CD8-positive, alpha-beta memory T cell (primary cell): ENCODE results near the gene RINL. TPM values are rescaled to one million over a fixed set of nuclear protein-coding genes. Genes with fewer than 3 reads are reported as not detected.

Source experiments
- CTCF ChIA-PET: fragments of 350-600 bp; sonication (Branson Sonifier 250); formaldehyde crosslinking; loops from one replicate; lab custom pipeline; 2021; ENCODE audit warnings: antibody characterized with exemption; lab: Charles Lee
- POLR2A ChIA-PET: fragments of 350-600 bp; sonication (Branson Sonifier 250); formaldehyde crosslinking; loops from one replicate; lab custom pipeline; 2021; ENCODE audit warnings: antibody characterized with exemption; lab: Charles Lee
- DNase-seq, 5 donors: peaks; one replicate each; pipeline versions ENCODE4 v3.0.0 to v3.0.0-alpha.2; 2020 to 2022; ENCODE audit warnings: mixed read lengths in 1 of 5
- H3K27ac ChIP-seq: one replicate; pipeline ENCODE4 v1.7.0; 2013; ENCODE audit warnings: low read depth, mild to moderate bottlenecking, low read length, moderate library complexity
- H3K27me3 ChIP-seq: 2 replicates; pipeline ENCODE4 v1.7.0; 2013; ENCODE audit warnings: low read length, mild to moderate bottlenecking; ENCODE audit not compliant: insufficient read depth, poor library complexity, severe bottlenecking
- H3K36me3 ChIP-seq: 2 replicates; pipeline ENCODE4 v1.7.0; 2013; ENCODE audit warnings: mild to moderate bottlenecking, low read length, moderate library complexity; ENCODE audit not compliant: insufficient read depth
- H3K4me1 ChIP-seq: 2 replicates; pipeline ENCODE4 v1.7.0; 2013; ENCODE audit warnings: mild to moderate bottlenecking, low read length, moderate library complexity; ENCODE audit not compliant: insufficient read depth
- H3K4me3 ChIP-seq: 2 replicates; pipeline ENCODE4 v1.7.0; 2013; ENCODE audit warnings: mild to moderate bottlenecking, low read length
- H3K9me3 ChIP-seq: 2 replicates; pipeline ENCODE4 v1.7.0; 2013; ENCODE audit warnings: mild to moderate bottlenecking, low read length
- H3K27ac Mint-ChIP-seq, 8 donors: one replicate each; pipeline ENCODE4 v1.8.0; 2020 to 2021; ENCODE audit warnings: mixed read lengths in 8 of 8, mild to moderate bottlenecking in 6 of 8, inconsistent platforms in 3 of 8, moderate library complexity in 3 of 8
- H3K27me3 Mint-ChIP-seq, 2 donors: one replicate each; pipeline ENCODE4 v1.8.0; 2020 to 2021; ENCODE audit warnings: mixed read lengths in 2 of 2, mild to moderate bottlenecking in 1 of 2, moderate library complexity in 1 of 2
- H3K36me3 Mint-ChIP-seq, 3 donors: one replicate each; pipeline ENCODE4 v1.8.0; 2020 to 2021; ENCODE audit warnings: mixed read lengths in 3 of 3, inconsistent platforms in 1 of 3, mild to moderate bottlenecking in 1 of 3
- H3K4me1 Mint-ChIP-seq, 3 donors: one replicate each; pipeline ENCODE4 v1.8.0; 2020 to 2021; ENCODE audit warnings: mixed read lengths in 3 of 3, inconsistent platforms in 1 of 3, mild to moderate bottlenecking in 1 of 3
- H3K4me3 Mint-ChIP-seq, 7 donors: one replicate each; pipeline ENCODE4 v1.8.0; 2020 to 2021; ENCODE audit warnings: mixed read lengths in 7 of 7, mild to moderate bottlenecking in 6 of 7, moderate library complexity in 4 of 7, inconsistent platforms in 2 of 7
- H3K9me3 Mint-ChIP-seq, 5 donors: one replicate each; pipeline ENCODE4 v1.8.0; 2020 to 2022; ENCODE audit warnings: mixed read lengths in 5 of 5, mild to moderate bottlenecking in 3 of 5, moderate library complexity in 2 of 5, inconsistent platforms in 1 of 5
- polyA plus RNA-seq: library from polyadenylated mRNA; unstranded; fragments of 300-500 nt; fragmentation: Illumina TruSeq; gene quantifications from one replicate; pipeline ENCODE4 v1.2.3, GENCODE V29; 2021
- total RNA-seq, 2 experiments: library from RNA; stranded (reverse); gene quantifications; one replicate each; pipeline ENCODE4 v1.2.3, GENCODE V29; 2021

Gene RINL, protein sequence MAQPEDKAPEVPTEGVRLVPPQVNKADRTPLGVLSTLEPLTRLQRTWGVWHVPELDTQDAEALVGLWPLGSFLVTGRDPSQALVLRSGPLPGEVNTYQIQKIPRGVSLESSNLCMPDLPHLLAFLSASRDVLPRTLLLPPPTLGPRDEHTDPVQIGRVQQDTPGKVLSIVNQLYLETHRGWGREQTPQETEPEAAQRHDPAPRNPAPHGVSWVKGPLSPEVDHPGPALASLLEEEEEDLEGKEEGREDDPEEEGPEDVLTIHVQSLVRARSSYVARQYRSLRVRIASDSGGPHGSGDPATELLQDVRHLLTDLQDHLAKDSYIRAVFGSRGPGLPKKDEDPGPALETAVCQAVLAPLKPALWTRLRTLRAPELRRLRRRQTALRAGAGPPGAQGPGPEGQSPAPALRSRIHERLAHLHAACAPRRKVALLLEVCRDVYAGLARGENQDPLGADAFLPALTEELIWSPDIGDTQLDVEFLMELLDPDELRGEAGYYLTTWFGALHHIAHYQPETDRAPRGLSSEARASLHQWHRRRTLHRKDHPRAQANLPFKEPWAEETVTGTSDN
- 10 to 100 TPM; 82.3 to 85.4 TPM for total RNA-seq
- polyA plus RNA-seq, result 42.6 TPM

GRCh38 chr19:38877781-38878574 is at the start of gene RINL:
Gene RINL, minus strand, starts transcription at chr19:38878275. Its CDS starts 1,533 bp downstream, at chr19:38876742.
- ChIA-PET CTCF (interaction anchor here (0.9 to 5.0 kb wide), 11 partner anchors 9 to 475 kb away, joined by 3 to 30 read pairs (median 4); partner anchors contain the start of genes ECH1, FAM98C, HNRNPL and MRPS12), POLR2A (interaction anchor here (0.6 to 3.1 kb wide), 10 partner anchors 11 to 320 kb away, joined by 3 to 17 read pairs (median 5); partner anchors contain the start of genes CAPN12, ECH1, EIF3K and NFKBIB)
- Histone ChIP-seq H3K36me3 (no peaks in the 10 kb centered on the region), H3K9me3 (no peaks in the 10 kb centered on the region), H3K27ac (peak within 1 kb of the TSS; percentile 92), H3K27me3 (no peaks in the 10 kb centered on the region), H3K4me1 (peaks cover 41% of the 10 kb centered on the region), H3K4me3 (peak within 1 kb of the TSS; percentile 83)
- Mint-ChIP-seq H3K36me3 (peaks cover 0 to 41% (median 3%) of the 10 kb centered on the region in 3 donors), H3K4me1 (peaks cover 24 to 46% (median 37%) of the 10 kb centered on the region in 3 donors), H3K27ac (peak within 1 kb of the TSS; percentile 95 to 99 (median 96)), H3K9me3 (no peaks in the 10 kb centered on the region), H3K4me3 (peak within 1 kb of the TSS; percentile 75 to 94 (median 90)), H3K27me3 (no peaks in the 10 kb centered on the region)
- DNase-seq, result peak; percentile 48 to 82 (median 66)

DNA sequence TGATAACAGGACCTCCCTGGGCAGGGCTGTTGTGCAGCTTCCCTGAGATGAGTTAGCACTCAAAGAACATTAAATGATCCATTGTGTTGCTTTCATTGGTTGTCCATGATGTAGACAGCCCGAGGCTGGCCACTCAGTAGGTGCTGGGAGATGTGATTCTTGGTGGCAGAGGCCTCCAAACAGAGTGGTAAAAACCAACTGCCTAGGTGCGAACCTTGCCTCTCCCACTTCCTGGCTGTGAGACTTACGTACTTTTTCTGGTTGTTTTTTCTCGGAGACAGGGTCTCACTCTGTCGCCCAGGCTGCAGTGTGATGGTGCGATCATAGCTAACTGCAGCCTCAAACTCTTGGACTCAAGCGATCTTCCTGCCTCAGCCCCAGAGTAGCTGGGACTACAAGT is 46.3 kb upstream of the RINL start:
- H3K9me3 ChIP-seq, result no peaks in the 10 kb centered on the region
- no peaks in the 10 kb centered on the region for H3K27me3 ChIP-seq
- ChIA-PET CTCF (interaction anchor here (0.6 kb wide), 1 partner anchor 13 kb away, joined by 3 read pairs; no protein-coding TSS in a partner anchor), POLR2A (interaction anchor here (0.7 to 1.2 kb wide), 2 partner anchors 75 to 343 kb away, joined by 3 read pairs; no protein-coding TSS in a partner anchor)
- peak overlapping the region; percentile 68 for H3K27ac ChIP-seq
- Mint-ChIP-seq H3K4me1 (peaks cover 31 to 45% (median 36%) of the 10 kb centered on the region in 3 donors), H3K36me3 (peaks cover 0 to 33% (median 16%) of the 10 kb centered on the region in 3 donors), H3K27ac (peak overlapping the region; percentile 90 to 96 (median 93)), H3K27me3 (no peaks in the 10 kb centered on the region), H3K9me3 (no peaks in the 10 kb centered on the region), H3K4me3 (peak overlapping the region; percentile 48 to 71 (median 55))
- H3K4me3 ChIP-seq, result no peak overlapping the region
- H3K36me3 ChIP-seq, result no peaks in the 10 kb centered on the region
- H3K4me1 ChIP-seq, result peaks cover 31% of the 10 kb centered on the region
- peak in 4 of 5 donors; percentile 23 to 73 (median 50) for DNase-seq

- Histone ChIP-seq H3K9me3 (no peaks in the 10 kb centered on the region), H3K4me1 (peaks cover 12% of the 10 kb centered on the region), H3K4me3 (no peak overlapping the region), H3K36me3 (no peaks in the 10 kb centered on the region), H3K27ac (no peak overlapping the region), H3K27me3 (no peaks in the 10 kb centered on the region)
- no peak for DNase-seq
- Mint-ChIP-seq H3K9me3 (no peaks in the 10 kb centered on the region), H3K27ac (peak overlapping the region in 3 of 8 donors; percentile 26 to 75 (median 57)), H3K4me3 (no peak overlapping the region), H3K27me3 (no peaks in the 10 kb centered on the region), H3K36me3 (peaks cover 0 to 34% (median 16%) of the 10 kb centered on the region in 3 donors), H3K4me1 (peaks cover 15 to 26% (median 22%) of the 10 kb centered on the region in 3 donors)
- CTCF ChIA-PET, result no interaction called here
- POLR2A ChIA-PET, result no interaction called here
Measured at GRCh38 chr19:38922482-38922881, 44.4 kb upstream of the RINL start.

- Mint-ChIP-seq H3K4me1 (peaks cover 15 to 24% (median 22%) of the 10 kb centered on the region in 3 donors), H3K36me3 (peaks cover 0 to 34% (median 16%) of the 10 kb centered on the region in 3 donors), H3K9me3 (no peaks in the 10 kb centered on the region), H3K4me3 (no peak overlapping the region), H3K27me3 (no peaks in the 10 kb centered on the region), H3K27ac (peak overlapping the region in 5 of 8 donors; percentile 51 to 96 (median 71))
- no peaks in the 10 kb centered on the region for H3K9me3 ChIP-seq
- CTCF ChIA-PET, result no interaction called here
- POLR2A ChIA-PET, result no interaction called here
- no peaks in the 10 kb centered on the region for H3K36me3 ChIP-seq
- no peak overlapping the region for H3K27ac ChIP-seq
- no peak overlapping the region for H3K4me3 ChIP-seq
- H3K4me1 ChIP-seq, result peaks cover 12% of the 10 kb centered on the region
- no peak for DNase-seq
- no peaks in the 10 kb centered on the region for H3K27me3 ChIP-seq
Measured at GRCh38 chr19:38921420-38922274, 43.6 kb upstream of the RINL start.

DNA sequence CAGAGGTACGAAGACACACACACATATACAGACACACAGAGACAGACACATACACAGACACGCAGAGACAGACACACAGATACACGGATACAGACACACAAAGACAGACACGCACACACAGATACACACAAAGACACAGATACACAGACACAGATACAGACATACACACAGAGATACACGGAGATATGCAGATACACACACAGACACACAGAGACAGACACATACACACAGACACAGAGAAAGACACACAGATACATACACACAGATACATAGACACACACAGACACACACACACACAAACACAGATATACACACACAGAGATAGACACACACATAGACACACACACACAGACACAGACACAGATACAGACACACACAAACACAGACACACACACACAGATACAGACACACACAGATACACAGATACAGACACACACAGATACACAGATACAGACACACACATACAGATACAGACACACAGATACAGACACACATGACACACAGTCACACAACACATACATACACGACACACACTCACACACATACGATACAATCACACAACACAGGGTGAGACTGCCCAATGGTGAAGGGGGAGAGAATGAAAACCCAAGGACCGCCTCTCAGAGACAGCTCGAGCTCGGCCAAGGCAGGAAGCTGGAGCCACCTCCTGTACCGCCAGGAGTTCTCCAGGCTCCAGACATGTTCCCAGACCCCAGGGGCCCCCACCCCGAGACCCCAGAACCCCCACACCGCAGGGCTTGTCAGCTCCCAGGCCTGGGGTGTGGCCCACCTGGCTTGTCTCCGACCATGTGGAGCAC is 42.7 kb upstream of the RINL start:
- Histone ChIP-seq H3K27me3 (no peaks in the 10 kb centered on the region), H3K27ac (no peak overlapping the region), H3K4me3 (no peak overlapping the region), H3K36me3 (no peaks in the 10 kb centered on the region), H3K9me3 (no peaks in the 10 kb centered on the region), H3K4me1 (peaks cover 12% of the 10 kb centered on the region)
- no peak overlapping the region for H3K27ac Mint-ChIP-seq
- no peaks in the 10 kb centered on the region for H3K9me3 Mint-ChIP-seq
- ChIA-PET CTCF (no interaction called here), POLR2A (no interaction called here)
- peaks cover 0 to 29% (median 16%) of the 10 kb centered on the region in 3 donors for H3K36me3 Mint-ChIP-seq
- peaks cover 14 to 17% (median 15%) of the 10 kb centered on the region in 3 donors for H3K4me1 Mint-ChIP-seq
- DNase-seq, result no peak
- H3K4me3 Mint-ChIP-seq, result no peak overlapping the region
- H3K27me3 Mint-ChIP-seq, result no peaks in the 10 kb centered on the region

- ChIA-PET CTCF (interaction anchor here (2.0 kb wide), 1 partner anchor 10 kb away, joined by 9 read pairs; the partner anchor contains the start of genes MRPS12 and SARS2), POLR2A (no interaction called here)
- Histone ChIP-seq H3K4me1 (peaks cover 6% of the 10 kb centered on the region), H3K36me3 (no peaks in the 10 kb centered on the region), H3K9me3 (no peaks in the 10 kb centered on the region), H3K27me3 (no peaks in the 10 kb centered on the region), H3K27ac (no peak overlapping the region), H3K4me3 (no peak overlapping the region)
- Mint-ChIP-seq H3K9me3 (no peaks in the 10 kb centered on the region), H3K4me1 (peaks cover 9 to 11% (median 10%) of the 10 kb centered on the region in 3 donors), H3K27ac (peak overlapping the region in 1 of 8 donors; percentile 91), H3K27me3 (no peaks in the 10 kb centered on the region), H3K36me3 (peaks cover 0 to 27% (median 16%) of the 10 kb centered on the region in 3 donors), H3K4me3 (no peak overlapping the region)
- DNase-seq, result no peak
Measured at GRCh38 chr19:38919837-38920601, 41.9 kb upstream of the RINL start.
